Naive thymus-derived CD4-positive, alpha-beta T cell (primary cell): Measurements from ENCODE around the gene NUMB. TPM values are rescaled to one million over a fixed set of nuclear protein-coding genes. Genes with fewer than 3 reads are reported as not detected.

Experiments
- ATAC-seq: fragments of 150-1000 bp; cut with Tn5 transposase; 2 replicates; pipeline ENCODE4 v1.10.0; 2021; ENCODE audit warnings: mild to moderate bottlenecking, moderate library complexity
- CTCF ChIA-PET: fragments of 350-600 bp; sonication (Branson Sonifier 250); formaldehyde crosslinking; loops from one replicate; lab custom pipeline; 2021; ENCODE audit warnings: antibody characterized with exemption; lab: Charles Lee
- POLR2A ChIA-PET: fragments of 350-600 bp; sonication (Branson Sonifier 250); formaldehyde crosslinking; loops from one replicate; lab custom pipeline; 2021; ENCODE audit warnings: antibody characterized with exemption, inconsistent platforms; lab: Charles Lee
- DNase-seq, 9 donors: peaks; one replicate each; pipeline versions ENCODE4 v3.0.0 to v3.0.0-alpha.2; 2020 to 2022; ENCODE audit warnings: mixed read lengths in 1 of 9
- H3K27ac ChIP-seq: one replicate; pipeline ENCODE4 v1.7.0; 2013; ENCODE audit warnings: mild to moderate bottlenecking, low read depth, low read length, moderate library complexity
- H3K27me3 ChIP-seq, 2 donors: one replicate each; pipeline ENCODE4 v1.7.0; 2013; ENCODE audit warnings: low read length in 2 of 2, mild to moderate bottlenecking in 2 of 2, moderate library complexity in 2 of 2; ENCODE audit not compliant: control insufficient read depth in 2 of 2, insufficient read depth in 2 of 2
- H3K36me3 ChIP-seq, 3 experiments: 1 replicate in 2 of 3; 2 replicates in 1 of 3; pipeline ENCODE4 v1.7.0; 2013; ENCODE audit warnings: low read length in 3 of 3, mild to moderate bottlenecking in 3 of 3, moderate library complexity in 1 of 3; ENCODE audit not compliant: insufficient read depth in 3 of 3, control insufficient read depth in 2 of 3
- H3K4me1 ChIP-seq, 2 donors: one replicate each; pipeline ENCODE4 v1.7.0; 2013; ENCODE audit warnings: low read length in 2 of 2, mild to moderate bottlenecking in 2 of 2, moderate library complexity in 1 of 2; ENCODE audit not compliant: control insufficient read depth in 2 of 2, insufficient read depth in 2 of 2
- H3K4me3 ChIP-seq: 2 replicates; pipeline ENCODE4 v1.7.0; 2013; ENCODE audit warnings: mild to moderate bottlenecking, low read length
- H3K9me3 ChIP-seq, 3 experiments: 1 replicate in 2 of 3; 2 replicates in 1 of 3; pipeline ENCODE4 v1.7.0; 2013; ENCODE audit warnings: low read length in 3 of 3; ENCODE audit not compliant: control insufficient read depth in 2 of 3
- H3K27ac Mint-ChIP-seq, 9 donors: one replicate each; pipeline ENCODE4 v1.8.0; 2020 to 2022; ENCODE audit warnings: mixed read lengths in 9 of 9, mild to moderate bottlenecking in 8 of 9, moderate library complexity in 5 of 9, inconsistent platforms in 2 of 9
- H3K27me3 Mint-ChIP-seq, 5 donors: one replicate each; pipeline ENCODE4 v1.8.0; 2021 to 2022; ENCODE audit warnings: mixed read lengths in 5 of 5, mild to moderate bottlenecking in 1 of 5
- H3K36me3 Mint-ChIP-seq, 5 donors: one replicate each; pipeline ENCODE4 v1.8.0; 2020 to 2022; ENCODE audit warnings: mixed read lengths in 5 of 5, mild to moderate bottlenecking in 3 of 5, inconsistent platforms in 1 of 5
- H3K4me1 Mint-ChIP-seq, 7 donors: one replicate each; pipeline ENCODE4 v1.8.0; 2020 to 2022; ENCODE audit warnings: mixed read lengths in 7 of 7, mild to moderate bottlenecking in 3 of 7, inconsistent platforms in 1 of 7
- H3K4me3 Mint-ChIP-seq, 10 donors: one replicate each; pipeline ENCODE4 v1.8.0; 2020 to 2022; ENCODE audit warnings: mild to moderate bottlenecking in 10 of 10, mixed read lengths in 10 of 10, moderate library complexity in 6 of 10, inconsistent platforms in 2 of 10
- H3K9me3 Mint-ChIP-seq, 11 donors: one replicate each; pipeline ENCODE4 v1.8.0; 2020 to 2022; ENCODE audit warnings: mixed read lengths in 11 of 11, mild to moderate bottlenecking in 4 of 11, inconsistent platforms in 1 of 11, moderate library complexity in 1 of 11
- intact Hi-C, 2 donors: fragments of 100-400 bp; cut with micrococcal nuclease; formaldehyde crosslinking; loops; one replicate each; pipeline ENCODE4 v1.15.1; 2023
- polyA plus RNA-seq, 2 donors: library from polyadenylated mRNA; unstranded; fragments of 300-500 nt; fragmentation: Illumina TruSeq; gene quantifications; one replicate each; pipeline ENCODE4 v1.2.3, GENCODE V29; 2021
- total RNA-seq, 6 experiments: library from RNA in 5 of 6; stranded (reverse) in 5 of 6; gene quantifications; 1 replicate in 5 of 6; 2 replicates in 1 of 6; pipeline ENCODE4 v1.2.3 and lab custom pipeline; 2021 to 2026

NUMB gene
- total and polyA plus RNA-seq, 7 experiments from 2014 or later, result 32.7 to 90.6 (median 49.0) TPM

GRCh38 chr14:73230051-73230450 lies 228.3 kb downstream of the NUMB start:
- DNase-seq, result no peak
- no peak overlapping the region for H3K4me3 ChIP-seq
- Mint-ChIP-seq H3K4me3 (no peak overlapping the region), H3K9me3 (peaks cover 0 to 2% (median 0%) of the 10 kb centered on the region in 11 donors), H3K27ac (no peak overlapping the region), H3K27me3 (peaks cover 16 to 28% (median 22%) of the 10 kb centered on the region in 5 donors), H3K36me3 (peaks cover 0 to 27% (median 4%) of the 10 kb centered on the region in 5 donors), H3K4me1 (peaks cover 0 to 3% (median 0%) of the 10 kb centered on the region in 7 donors)
- ChIA-PET POLR2A (no interaction called here), CTCF (interaction anchor here (0.7 kb wide), 1 partner anchor 236 kb away, joined by 3 read pairs; no protein-coding TSS in a partner anchor)
- no peak for ATAC-seq
- no peaks in the 10 kb centered on the region for H3K27me3 ChIP-seq
- intact Hi-C loops, result no loop called here
- no peaks in the 10 kb centered on the region for H3K4me1 ChIP-seq
- H3K36me3 ChIP-seq, result peaks cover 0 to 28% (median 0%) of the 10 kb centered on the region in 3 experiments
- H3K27ac ChIP-seq, result no peak overlapping the region
- no peaks in the 10 kb centered on the region for H3K9me3 ChIP-seq

- Histone ChIP-seq H3K27ac (no peak overlapping the region), H3K9me3 (no peaks in the 10 kb centered on the region), H3K36me3 (peaks cover 0 to 36% (median 3%) of the 10 kb centered on the region in 3 experiments), H3K4me1 (no peaks in the 10 kb centered on the region), H3K27me3 (no peaks in the 10 kb centered on the region), H3K4me3 (no peak overlapping the region)
- DNase-seq (no peak), ATAC-seq (no peak)
- H3K4me1 Mint-ChIP-seq, result peaks cover 0 to 3% (median 0%) of the 10 kb centered on the region in 7 donors
- H3K27ac Mint-ChIP-seq, result no peak overlapping the region
- H3K9me3 Mint-ChIP-seq, result peaks cover 0 to 2% (median 0%) of the 10 kb centered on the region in 11 donors
- peak overlapping the region in 1 of 10 donors; percentile 41 for H3K4me3 Mint-ChIP-seq
- H3K36me3 Mint-ChIP-seq, result peaks cover 0 to 37% (median 8%) of the 10 kb centered on the region in 5 donors
- peaks cover 4 to 10% (median 5%) of the 10 kb centered on the region in 5 donors for H3K27me3 Mint-ChIP-seq
- ChIA-PET POLR2A (no interaction called here), CTCF (no interaction called here)
- intact Hi-C loops, result no loop called here
These were observed 230.2 kb downstream of the NUMB start for GRCh38 chr14:73227812-73228781.

GRCh38 chr14:73225496-73225895 lies 232.8 kb downstream of the NUMB start:
- peaks cover 0 to 2% (median 0%) of the 10 kb centered on the region in 11 donors for H3K9me3 Mint-ChIP-seq
- H3K36me3 ChIP-seq, result peaks cover 0 to 58% (median 3%) of the 10 kb centered on the region in 3 experiments
- CTCF ChIA-PET, result no interaction called here

More at GRCh38 chr14:73225496-73225895, 232.8 kb downstream of the NUMB start:
- peaks cover 0 to 57% (median 18%) of the 10 kb centered on the region in 5 donors for H3K36me3 Mint-ChIP-seq
- ATAC-seq (no peak), DNase-seq (no peak)
- H3K4me1 Mint-ChIP-seq, result peaks cover 0 to 20% (median 0%) of the 10 kb centered on the region in 7 donors
- Histone ChIP-seq H3K4me1 (no peaks in the 10 kb centered on the region), H3K4me3 (no peak overlapping the region), H3K27ac (no peak overlapping the region), H3K27me3 (no peaks in the 10 kb centered on the region), H3K9me3 (no peaks in the 10 kb centered on the region)
- peaks cover 0 to under 1% (median 0%) of the 10 kb centered on the region in 5 donors for H3K27me3 Mint-ChIP-seq
- intact Hi-C loops, result no loop called here
- H3K27ac Mint-ChIP-seq, result no peak overlapping the region
- POLR2A ChIA-PET, result interaction anchor here (0.7 kb wide), 1 partner anchor 89 kb away, joined by 3 read pairs; the partner anchor contains the start of gene PSEN1
- H3K4me3 Mint-ChIP-seq, result no peak overlapping the region

Other genes starting within 250 kb of the NUMB start
- 1 to 10 TPM in 2 of 5 experiments, under 1 TPM in 3; 0.08 to 1.4 (median 0.41) TPM for gene PAPLN, start 221.0 kb downstream of the NUMB start, total RNA-seq
- gene PAPLN, start 221.0 kb downstream of the NUMB start, polyA plus RNA-seq, result under 1 TPM; 0.44 to 0.48 TPM
- 10 to 100 TPM; 20.6 to 40.3 (median 28.0) TPM for gene RIOX1, start 32.4 kb upstream of the NUMB start, total RNA-seq
- gene RIOX1, start 32.4 kb upstream of the NUMB start, polyA plus RNA-seq, result 10 to 100 TPM; 33.8 to 44.2 TPM
- gene ACOT1, start 78.6 kb upstream of the NUMB start, total RNA-seq, result 1 to 10 TPM; 1.4 to 4.1 (median 2.6) TPM
- gene ACOT1, start 78.6 kb upstream of the NUMB start, polyA plus RNA-seq, result 1 to 10 TPM; 2.2 to 2.4 TPM
- under 1 TPM in 1 of 5 experiments, not detected in 4; 0.65 TPM for gene HEATR4, start 100.4 kb upstream of the NUMB start, total RNA-seq
- under 1 TPM in 1 of 2 donors, not detected in 1; 0.21 TPM for gene HEATR4, start 100.4 kb upstream of the NUMB start, polyA plus RNA-seq
- 10 to 100 TPM in 2 of 5 experiments, 1 to 10 TPM in 3; 8.8 to 15.3 (median 9.8) TPM for gene ACOT2, start 110.7 kb upstream of the NUMB start, total RNA-seq
- gene ACOT2, start 110.7 kb upstream of the NUMB start, polyA plus RNA-seq, result 10 to 100 TPM; 29.1 to 36.5 TPM
- 1 to 10 TPM in 1 of 5 experiments, under 1 TPM in 4; 0.69 to 1.0 (median 0.89) TPM for gene ACOT4, start 133.3 kb upstream of the NUMB start, total RNA-seq
- gene ACOT4, start 133.3 kb upstream of the NUMB start, polyA plus RNA-seq, result 1 to 10 TPM; 1.8 to 2.6 TPM
- gene ACOT6, start 154.0 kb upstream of the NUMB start, total RNA-seq, result under 1 TPM in 1 of 5 experiments, not detected in 4; 0.27 TPM
- not detected for gene ACOT6, start 154.0 kb upstream of the NUMB start, polyA plus RNA-seq
- gene DNAL1, start 186.4 kb upstream of the NUMB start, total RNA-seq, result 1 to 10 TPM; 3.6 to 8.4 (median 6.5) TPM
- gene DNAL1, start 186.4 kb upstream of the NUMB start, polyA plus RNA-seq, result 1 to 10 TPM; 4.2 to 4.5 TPM